K562 (cell line): ENCODE results near the gene ADGRA1. TPM values are rescaled to one million over a fixed set of nuclear protein-coding genes. Genes with fewer than 3 reads are reported as not detected.

Source experiments
- ATAC-seq: fragments of 200-7000 bp; cut with Tn5 transposase; 3 replicates; pipeline ENCODE4 v1.9.1; 2020; ENCODE audit warnings: moderate library complexity
- BruUV-seq: library from RNA; stranded (reverse); fragments of 400-500 nt; replicated peaks from 2 replicates; lab custom pipeline; 2021; lab: Mats Ljungman, UMichigan
- CTCF ChIA-PET: fragments of 300-600 bp; formaldehyde crosslinking; extraction: SDS; loops from one replicate; lab custom pipeline; 2021; ENCODE audit warnings: low intra/inter-chr PET ratio; lab: Yijun Ruan, JAX
- POLR2A ChIA-PET: fragments of 300-600, 350-650 bp; sonication (Branson Sonifier 250); formaldehyde crosslinking; extraction: SDS; loops from one replicate; lab custom pipeline; 2021; ENCODE audit warnings: antibody characterized with exemption, inconsistent platforms; lab: Yijun Ruan, JAX
- DNase-seq, 4 experiments: peaks; one replicate each; pipeline versions ENCODE4 v3.0.0 to v3.0.0-alpha.2; 2011 to 2018; ENCODE audit warnings: low spot score in 3 of 4, mixed read lengths in 3 of 4; ENCODE audit errors: extremely low read depth in 1 of 4
- FAIRE-seq: peaks from 2 replicates; lab custom pipeline; 2011; peaks lifted over from hg19 to GRCh38; lab: Jason Lieb, UNC
- H2AFZ ChIP-seq: 2 replicates; pipeline ENCODE4 v1.6.0; 2011; ENCODE audit warnings: low read depth, low read length, control low read depth, inconsistent platforms
- H3K27ac ChIP-seq: fragments of 200-600 bp; 3 replicates; pipeline ENCODE4 v1.8.0; 2011; ENCODE audit warnings: low read depth, mild to moderate bottlenecking, control low read depth, inconsistent platforms, low read length, moderate library complexity, mixed read lengths; ENCODE audit errors: extremely low read depth
- H3K27me3 ChIP-seq, 2 experiments: fragments of 300-600 bp in 1 of 2; 2 replicates in 1 of 2; 3 replicates in 1 of 2; pipeline versions ENCODE4 v1.6.0 to v1.8.0; 2011; ENCODE audit warnings: inconsistent platforms in 2 of 2, low read length in 2 of 2, mild to moderate bottlenecking in 1 of 2, mixed read lengths in 1 of 2, moderate library complexity in 1 of 2; ENCODE audit not compliant: control insufficient read depth in 2 of 2, insufficient read depth in 2 of 2
- H3K36me3 ChIP-seq: fragments of 300-600 bp; 3 replicates; pipeline ENCODE4 v1.8.0; 2011; ENCODE audit warnings: mild to moderate bottlenecking, low read length, inconsistent platforms; ENCODE audit not compliant: control insufficient read depth, insufficient read depth
- H3K4me1 ChIP-seq, 2 experiments: fragments of 200-600 bp in 1 of 2; replicated peaks in 1 of 2; 2 replicates in 1 of 2; 3 replicates in 1 of 2; pipeline versions ENCODE4 v1.5.1 to v1.8.0; 2011; ENCODE audit warnings: inconsistent platforms in 2 of 2, low read length in 2 of 2, mild to moderate bottlenecking in 1 of 2, mixed read lengths in 1 of 2, moderate library complexity in 1 of 2; ENCODE audit not compliant: control insufficient read depth in 2 of 2, insufficient read depth in 2 of 2
- H3K4me2 ChIP-seq: 2 replicates; pipeline ENCODE4 v1.6.1; 2011; ENCODE audit warnings: low read length, control low read depth, inconsistent platforms, mixed read lengths; ENCODE audit not compliant: insufficient read depth
- H3K4me3 ChIP-seq: fragments of 200-600 bp; sonication (generic), shearing (Covaris generic); 2 replicates; pipeline ENCODE4 v1.5.1; 2016; ENCODE audit warnings: control low read depth, inconsistent platforms
- H3K79me2 ChIP-seq: fragments of 200-600 bp; 3 replicates; pipeline ENCODE4 v1.8.0; 2011; ENCODE audit warnings: low read length, inconsistent platforms; ENCODE audit not compliant: control insufficient read depth, insufficient read depth
- H3K9ac ChIP-seq, 2 experiments: 2 replicates each; pipeline versions ENCODE4 v1.6.0 to v1.6.1; 2011; ENCODE audit warnings: low read depth in 2 of 2, low read length in 2 of 2, control low read depth in 1 of 2, inconsistent platforms in 1 of 2, mild to moderate bottlenecking in 1 of 2, mixed read lengths in 1 of 2; ENCODE audit not compliant: insufficient read depth in 1 of 2
- H3K9me1 ChIP-seq: one replicate; pipeline ENCODE4 v1.6.0; 2011; ENCODE audit warnings: inconsistent platforms, mild to moderate bottlenecking, low read length, moderate library complexity; ENCODE audit not compliant: control insufficient read depth, insufficient read depth
- H3K9me3 ChIP-seq: replicated peaks from 2 replicates; pipeline ENCODE4 v1.5.1; 2011; ENCODE audit warnings: low read depth, low read length, inconsistent platforms; ENCODE audit not compliant: control insufficient read depth, insufficient read depth
- H4K20me1 ChIP-seq: replicated peaks from 2 replicates; pipeline ENCODE4 v1.6.1; 2011; ENCODE audit warnings: low read length, inconsistent platforms, mixed read lengths; ENCODE audit not compliant: control insufficient read depth, insufficient read depth
- C11orf30 ChIP-seq: fragments of 450-650 bp; IDR thresholded peaks from 2 replicates; pipeline ENCODE4 v1.6.1; 2016; ENCODE audit warnings: low read depth, mild to moderate bottlenecking
- DEAF1 ChIP-seq: fragments of 450-650 bp; formaldehyde crosslinking; IDR thresholded peaks from 2 replicates; pipeline ENCODE4 v1.4.0; 2020; ENCODE audit warnings: mild to moderate bottlenecking, moderate library complexity
- KLF16 ChIP-seq: IDR thresholded peaks from 2 replicates; pipeline ENCODE4 v1.6.1; 2016; ENCODE audit warnings: antibody characterized with exemption
- PHB ChIP-seq: fragments of 250-450 bp; sonication (Bioruptor Pico); IDR thresholded peaks from 2 replicates; pipeline ENCODE4 v1.5.0; 2021
- POLR2AphosphoS5 ChIP-seq: IDR thresholded peaks from 2 replicates; pipeline ENCODE4 v1.6.1; 2011; ENCODE audit warnings: mild to moderate bottlenecking, low read depth, low read length, moderate library complexity; ENCODE audit not compliant: control insufficient read depth, insufficient read depth
- POLR2G ChIP-seq: fragments of 200-400 bp; formaldehyde crosslinking; IDR thresholded peaks from 2 replicates; pipeline ENCODE4 v1.6.1; 2017; ENCODE audit warnings: low read depth, mild to moderate bottlenecking, antibody characterized with exemption, low read length, moderate library complexity
- SP2 ChIP-seq: IDR thresholded peaks from 2 replicates; pipeline ENCODE4 v1.6.1; 2011; ENCODE audit warnings: mild to moderate bottlenecking, low read depth, low read length, moderate library complexity; ENCODE audit not compliant: poor library complexity, severe bottlenecking; ENCODE audit errors: extremely low read depth
- ZNF41 ChIP-seq: fragments of 250-450 bp; sonication (Bioruptor Pico); conservative IDR thresholded peaks from 2 replicates; pipeline ENCODE4 v1.4.0; 2020; ENCODE audit warnings: mild to moderate bottlenecking
- WGBS: fragments of 100-300 bp; shearing (Covaris generic); methylation state at CpG from one replicate; pipeline ENCODE4 v1.1.6; 2016; ENCODE audit warnings: low coverage, mixed read lengths; ENCODE audit not compliant: insufficient coverage; ENCODE audit errors: missing lambda C conversion rate; 5-methylcytosine and 5-hydroxymethylcytosine counted together
- in situ Hi-C: fragments of 300-500 bp; cut with MboI; formaldehyde crosslinking; loops from 4 replicates; pipeline ENCODE4 v1.15.0; 2018; ENCODE audit warnings: inconsistent platforms, mixed read lengths
- intact Hi-C: fragments of 100-400 bp; cut with micrococcal nuclease; formaldehyde crosslinking; loops from 2 replicates; pipeline ENCODE4 v1.14.2; 2022
- polyA plus RNA-seq, 8 experiments: library from polyadenylated mRNA; depleted of rRNA in 4 of 8; stranded (reverse) in 5 of 8; unstranded in 3 of 8; fragments of >200 nt; fragmentation: Nextera tagmentation in 2 of 8; fragmentation: Illumina TruSeq in 1 of 8; extraction: Ambion mirVana in 2 of 8; extraction: Trizol in 1 of 8; gene quantifications; 2 replicates each; pipeline versions ENCODE4 v1.2.1 to v1.2.3, GENCODE V29; 2011 to 2014; ENCODE audit warnings: inconsistent platforms in 1 of 8, missing spikeins in 1 of 8
- total RNA-seq, 7 experiments: library from RNA; depleted of rRNA in 6 of 7; stranded (reverse); fragments of >200 nt in 6 of 7; fragmentation: Illumina TruSeq in 2 of 7; extraction: Trizol in 2 of 7; gene quantifications; 2 replicates each; pipeline versions ENCODE4 v1.2.1 to v1.2.3, GENCODE V29; 2011 to 2021; ENCODE audit warnings: low replicate concordance in 1 of 7

The ADGRA1 gene
- total and polyA plus RNA-seq, 9 of the 15 experiments (the other 6 are each of a cell fraction or from before 2014, with no cell fraction given), result not detected

GRCh38 chr10:133105686-133106390, 18.1 kb downstream of the ADGRA1 start (continued):
- no peak for TF ChIP-seq DEAF1

- Histone ChIP-seq H3K4me1 (peaks cover 0 to 24% of the 10 kb centered on the region in 2 experiments; a peak in 2 of 5 replicates), H3K4me3 (no peak overlapping the region), H3K27me3 (peaks cover 3 to 41% of the 10 kb centered on the region in 2 experiments; a peak in 3 of 5 replicates), H4K20me1 (no peaks in the 10 kb centered on the region), H3K79me2 (no peaks in the 10 kb centered on the region), H2AFZ (no peak overlapping the region), H3K36me3 (no peaks in the 10 kb centered on the region), H3K4me2 (no peak overlapping the region), H3K9ac (no peak overlapping the region), H3K27ac (no peak overlapping the region), H3K9me1 (no peaks in the 10 kb centered on the region), H3K9me3 (no peaks in the 10 kb centered on the region)
- no peak for FAIRE-seq
- ChIA-PET CTCF (no interaction called here), POLR2A (interaction anchor here (0.8 kb wide), 1 partner anchor 62 kb away, joined by 3 read pairs; no protein-coding TSS in a partner anchor)
- in situ Hi-C loops (loop anchor here (25.0 kb wide), 1 partner anchor 444 kb away; no protein-coding TSS in a partner anchor), intact Hi-C loops (no loop called here)
- TF ChIP-seq SP2 (no peak), POLR2G (no peak), KLF16 (no peak), POLR2AphosphoS5 (no peak), C11orf30 (no peak), ZNF41 (CRISPR knock-in tag) (no peak), PHB (CRISPR knock-in tag) (no peak)
- no peak for ATAC-seq
- WGBS, result 0% methylated on average over 10 of the region's 18 CpGs
- BruUV-seq, result no TSS peak
- DNase-seq, result no peak
Measured at GRCh38 chr10:133106516-133106915, 18.8 kb downstream of the ADGRA1 start.
